ENCODE data around the gene EHBP1.

Gene EHBP1

DNA sequence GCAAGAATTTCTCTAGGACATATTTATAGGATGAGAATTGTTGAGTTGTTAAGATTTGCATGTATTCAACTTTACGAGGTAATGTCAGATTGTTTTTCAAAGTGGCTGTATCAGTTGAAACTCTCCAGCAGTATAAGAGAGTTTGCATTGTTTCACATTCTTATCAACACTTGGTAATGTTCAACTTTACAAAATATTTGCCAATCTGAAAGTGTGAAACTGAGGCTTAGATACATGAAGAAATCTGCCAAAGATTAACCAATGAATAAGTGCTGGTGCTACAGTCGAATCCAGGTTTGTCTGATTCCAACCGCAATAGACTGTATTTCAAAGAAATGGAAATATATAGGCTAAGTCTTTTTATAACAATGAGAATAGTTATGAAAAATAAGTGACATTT is 117.0 kb downstream of the EHBP1 start:
- no peak for DNase-seq (ENCODE audit: low spot score)

DNA sequence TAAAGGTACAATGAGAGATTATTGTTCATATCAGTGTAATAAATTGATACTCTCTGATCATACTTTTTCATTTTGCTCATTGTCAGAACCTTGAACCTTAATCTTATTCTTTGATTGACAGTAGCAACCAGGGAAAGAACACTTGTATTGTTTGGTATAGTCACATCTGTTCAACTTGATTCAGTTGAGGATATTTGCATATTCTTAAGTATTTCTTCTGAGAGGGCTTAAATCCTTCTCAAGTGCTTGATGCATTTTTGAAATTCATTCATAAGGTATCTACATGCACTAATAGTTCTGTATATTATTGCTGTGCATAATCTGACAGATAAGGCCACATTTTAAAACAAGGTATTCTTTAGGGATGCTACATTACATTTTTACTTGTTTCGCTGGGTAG is 118.9 kb downstream of the EHBP1 start:
- no peak for DNase-seq (ENCODE audit: low spot score)

GRCh38 chr2:62826141-62826540 is 120.6 kb downstream of the EHBP1 start:
- no peak for DNase-seq (ENCODE audit: low spot score)

DNA sequence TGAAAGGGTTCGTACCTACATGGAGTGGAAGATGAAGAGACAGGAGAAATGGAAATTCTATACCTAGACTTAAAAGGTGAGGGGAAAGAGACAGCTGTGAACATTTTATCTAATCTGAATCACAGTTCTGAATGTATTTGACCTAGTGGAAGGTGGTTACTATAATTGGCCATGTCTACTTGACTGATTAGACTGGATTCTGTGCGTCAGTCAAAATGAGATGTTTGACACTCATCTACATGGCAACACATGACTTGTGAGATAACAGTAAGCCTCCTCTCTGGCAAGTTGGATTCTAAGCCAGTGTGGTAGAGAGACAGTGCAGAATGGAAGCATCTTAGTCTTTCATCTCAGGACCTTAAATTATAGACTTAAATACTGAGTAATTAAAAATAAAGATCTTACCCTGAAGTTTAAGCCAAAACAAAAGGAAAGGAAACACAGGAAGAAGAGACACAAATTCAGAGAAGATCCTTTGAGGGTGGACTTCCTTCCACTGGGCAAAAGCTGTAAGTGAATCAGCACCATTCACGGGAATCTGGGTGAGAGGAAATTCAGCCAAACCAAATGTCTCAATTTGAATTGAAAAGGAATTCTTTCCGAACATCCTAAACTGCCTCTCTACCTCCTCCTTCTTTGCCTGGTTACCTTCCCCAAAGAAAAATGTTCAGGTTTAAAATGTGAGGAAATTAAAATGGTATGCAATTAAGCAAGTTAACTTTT is 121.6 kb downstream of the EHBP1 start:
- DNase-seq (ENCODE audit: low spot score), result no peak

DNA sequence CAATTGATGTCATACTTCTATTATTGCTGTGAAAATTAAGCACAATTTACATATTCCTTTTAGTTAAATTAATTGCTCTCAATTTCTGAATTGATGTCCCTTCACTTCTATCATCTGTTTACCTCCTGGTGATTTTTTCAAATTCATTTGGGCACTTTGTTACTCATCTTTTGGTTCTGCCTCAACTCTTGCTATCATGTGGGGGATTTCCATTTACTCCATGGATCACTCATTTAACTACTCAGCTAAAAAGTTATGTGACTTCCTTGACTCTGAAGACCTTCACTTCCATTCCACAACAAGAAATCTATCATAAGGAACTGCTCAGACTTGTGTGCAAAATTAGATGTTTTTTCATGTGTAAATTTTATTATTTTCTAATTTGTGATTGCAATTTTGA is 126.2 kb downstream of the EHBP1 start:
- no peak for DNase-seq (ENCODE audit: low spot score)

DNA sequence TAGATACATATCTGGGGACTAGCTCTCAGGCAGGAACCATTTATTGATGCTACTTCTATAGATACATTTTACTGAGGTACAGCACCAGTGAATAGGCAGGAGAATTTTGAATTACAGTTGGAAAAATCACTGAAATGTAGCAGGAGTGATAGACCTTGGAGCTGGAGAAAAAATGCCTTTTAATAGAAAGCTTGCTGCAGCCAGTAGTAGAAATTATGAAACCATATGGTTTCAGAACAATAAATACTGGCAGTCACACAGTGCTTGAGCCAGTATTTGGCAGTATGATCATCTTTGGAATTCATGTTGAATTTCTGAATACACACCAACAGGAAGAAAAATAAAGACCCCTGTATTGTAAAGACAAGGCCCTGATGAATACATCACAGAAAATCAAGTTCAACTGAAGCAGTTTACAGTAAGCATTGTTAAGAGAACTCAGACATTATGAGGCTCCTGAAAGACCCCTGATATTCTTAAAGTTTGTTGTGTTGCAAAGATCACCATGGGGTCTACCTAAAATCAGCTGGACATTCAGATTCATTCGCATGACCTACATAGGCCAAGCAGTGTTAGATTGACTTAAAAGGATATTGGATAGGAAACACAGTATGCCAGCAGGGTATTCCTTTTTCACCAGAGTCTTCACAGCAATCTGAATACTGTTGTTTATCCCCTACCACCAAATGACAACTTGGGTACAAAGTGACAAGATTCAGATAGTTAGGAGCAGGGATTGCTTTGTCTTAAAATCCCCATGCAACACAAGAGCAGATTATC is 139.0 kb downstream of the EHBP1 start:
- no peak for DNase-seq (ENCODE audit: low spot score)

GRCh38 chr2:62845256-62845655 is 139.7 kb downstream of the EHBP1 start:
- no peak for DNase-seq (ENCODE audit: low spot score)

DNA sequence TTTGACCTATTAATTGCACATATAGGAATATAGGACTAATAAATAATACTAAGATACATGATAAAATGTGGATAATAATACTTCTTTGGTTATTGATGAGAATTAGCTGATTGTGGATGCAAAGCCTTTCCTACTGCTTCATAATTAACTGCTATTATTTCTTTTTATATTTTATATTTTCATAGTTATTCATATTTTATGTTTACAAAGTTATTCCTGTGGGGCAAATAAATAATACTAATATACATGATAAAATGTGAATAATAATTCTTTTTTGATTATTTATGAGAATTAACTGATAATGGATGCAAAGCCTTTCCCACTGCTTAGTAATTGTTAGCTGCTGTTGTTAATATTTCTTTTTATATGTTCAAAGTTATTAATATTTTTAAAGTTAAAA is 146.7 kb downstream of the EHBP1 start:
- no peak for DNase-seq (ENCODE audit: low spot score)

GRCh38 chr2:62854600-62855514 is 149.3 kb downstream of the EHBP1 start:
- DNase-seq (ENCODE audit: low spot score), result no peak

DNA sequence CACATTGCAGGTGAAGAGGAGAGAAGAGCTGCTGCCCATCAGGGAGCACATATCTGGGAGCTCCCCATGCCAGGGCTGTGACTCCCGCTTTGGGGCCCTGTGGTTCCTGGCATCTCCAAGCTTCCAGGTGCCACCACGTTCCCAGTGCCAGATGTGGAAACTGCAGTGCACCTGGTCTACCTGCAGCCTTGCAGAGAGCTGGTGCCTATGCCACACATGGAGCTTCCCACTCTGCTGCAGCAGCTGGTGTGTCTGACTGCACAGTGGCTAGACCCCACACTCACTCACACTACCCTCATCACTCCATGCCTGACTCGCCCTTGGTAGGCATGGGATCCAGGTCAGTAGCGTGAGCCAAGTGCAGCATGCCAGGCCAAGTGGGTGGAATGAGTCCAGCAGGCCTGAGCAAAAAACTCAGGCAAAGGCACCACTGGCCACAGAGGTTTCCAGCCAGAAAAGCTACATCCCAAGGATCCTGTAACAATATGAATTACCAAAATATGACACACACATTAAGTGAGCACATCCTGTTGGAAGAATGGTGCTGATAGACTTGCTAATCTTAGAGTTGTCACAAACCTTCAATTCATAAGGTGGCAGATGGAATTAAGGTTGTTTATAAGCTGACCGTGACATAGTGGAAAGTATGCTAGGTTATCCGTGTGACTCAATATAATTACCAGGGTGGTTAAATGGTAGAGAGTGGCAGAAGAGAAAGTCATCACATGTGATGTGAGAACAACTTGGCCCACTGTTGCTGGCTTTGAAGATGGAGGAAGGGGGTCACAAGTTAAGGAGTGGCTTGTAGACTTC is 150.9 kb downstream of the EHBP1 start:
- DNase-seq (ENCODE audit: low spot score), result no peak

DNA sequence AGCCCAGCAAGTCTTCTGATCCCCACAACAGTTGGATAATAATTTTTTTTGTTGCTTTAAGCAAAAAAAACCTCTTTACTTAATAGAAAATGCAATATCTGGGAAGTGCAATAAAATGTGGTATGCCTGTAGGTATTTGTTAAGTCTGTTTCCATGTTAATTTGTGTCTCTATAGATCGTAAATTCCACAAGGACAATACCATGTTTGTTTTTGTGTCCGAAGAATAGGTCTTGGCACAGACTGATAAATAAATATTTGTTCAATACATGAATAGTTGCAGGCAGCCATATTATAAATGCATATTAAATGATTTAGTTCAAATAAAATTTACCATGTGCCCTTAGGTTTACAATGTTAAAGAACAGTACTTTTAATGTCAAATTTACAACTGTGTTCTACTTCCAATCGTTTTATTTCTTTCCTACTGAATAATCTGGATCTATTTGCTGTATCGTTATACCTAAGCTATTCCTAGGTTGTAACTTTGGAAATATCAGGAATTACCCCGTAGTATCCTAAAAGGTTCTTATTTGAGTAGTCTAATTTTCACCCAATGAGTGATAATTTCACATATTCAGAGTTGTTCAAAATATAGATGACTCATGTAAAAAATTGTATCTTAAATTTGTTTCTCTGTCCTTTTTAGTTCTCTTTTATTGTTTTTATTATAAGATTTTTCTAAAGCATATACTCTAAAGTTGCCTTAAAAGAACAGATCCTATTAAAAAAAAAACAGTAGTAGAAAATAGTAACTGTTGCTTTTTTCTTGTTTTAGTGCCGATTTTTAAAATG is 151.8 kb downstream of the EHBP1 start:
- no peak for DNase-seq (ENCODE audit: low spot score)

DNA sequence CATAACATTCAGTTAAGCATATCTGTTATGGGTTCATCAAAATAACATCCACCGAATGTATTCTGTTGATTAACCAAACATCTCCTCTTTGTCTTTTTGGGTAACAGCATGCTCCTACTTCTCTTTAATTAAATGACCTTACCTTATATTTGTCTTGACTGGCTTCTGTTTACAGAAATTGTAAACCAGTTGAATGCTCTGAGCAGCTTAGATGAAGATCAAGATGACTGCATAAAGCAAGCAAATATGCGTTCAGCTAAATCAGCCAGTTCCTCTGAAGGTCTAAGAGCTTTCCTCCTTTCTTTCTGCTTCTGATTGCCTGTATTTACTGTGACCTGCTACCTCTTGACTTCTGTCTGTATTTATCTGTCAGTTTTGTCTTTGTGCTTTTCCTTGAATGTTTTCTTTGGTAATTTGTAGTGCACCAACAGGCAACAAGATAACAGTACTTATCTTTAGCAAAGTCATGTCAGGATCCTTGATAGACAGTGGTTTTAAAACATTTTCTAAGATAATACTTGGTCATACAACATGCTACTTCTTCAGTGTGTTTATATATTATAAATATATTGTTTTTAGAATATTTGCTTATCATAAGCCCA is 152.8 kb downstream of the EHBP1 start:
- no peak for DNase-seq (ENCODE audit: low spot score)

- no peak for DNase-seq (ENCODE audit: low spot score)
Observed at GRCh38 chr2:62868947-62869346, 163.4 kb downstream of the EHBP1 start.

GRCh38 chr2:62870966-62871365 is 165.5 kb downstream of the EHBP1 start:
- DNase-seq (ENCODE audit: low spot score), result no peak

GRCh38 chr2:62871506-62871905 is 166.0 kb downstream of the EHBP1 start:
- no peak for DNase-seq (ENCODE audit: low spot score)

DNA sequence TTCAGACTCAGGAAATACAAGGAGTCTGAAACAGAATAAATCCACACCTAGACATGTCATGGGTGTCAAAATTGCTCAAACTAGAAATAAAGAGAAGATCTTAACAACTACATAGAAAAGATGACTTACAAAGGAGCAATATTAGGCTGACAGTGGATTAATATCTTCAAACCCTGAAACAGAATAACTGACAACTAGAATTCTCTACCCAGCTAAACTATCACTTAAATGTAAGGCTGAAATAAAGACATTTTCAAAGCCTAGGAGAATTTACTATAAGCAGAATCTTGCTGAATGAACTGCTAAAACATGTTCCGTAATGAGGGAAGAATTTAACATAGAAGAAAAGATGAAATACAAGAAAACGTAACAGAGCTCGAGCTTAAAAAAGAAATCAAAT is 168.1 kb downstream of the EHBP1 start:
- no peak for DNase-seq (ENCODE audit: low spot score)

DNA sequence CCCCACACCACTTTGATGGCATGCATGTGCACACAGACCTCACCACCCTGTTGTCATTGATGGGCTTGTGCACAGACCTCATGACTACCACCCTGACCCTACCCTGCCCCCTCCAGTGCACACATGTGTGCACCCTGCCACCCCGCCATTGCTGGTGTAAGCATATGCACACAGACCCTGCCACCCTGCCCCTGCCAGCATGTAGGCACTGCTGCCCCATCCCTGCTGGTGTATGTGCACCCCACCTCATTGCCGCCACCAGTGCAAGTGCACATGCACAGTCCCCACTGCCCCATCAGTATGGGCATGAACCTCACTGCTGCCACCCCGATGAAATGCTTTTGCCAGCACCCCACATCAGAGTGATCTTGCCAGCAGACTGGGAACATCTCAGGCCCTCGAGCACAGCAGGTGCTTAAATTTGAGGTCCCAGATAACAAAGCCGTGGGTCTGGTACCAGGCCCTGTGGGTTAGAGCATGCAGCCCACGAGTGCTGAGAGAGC is 169.4 kb downstream of the EHBP1 start:
- no peak for DNase-seq (ENCODE audit: low spot score)

- DNase-seq (ENCODE audit: low spot score), result no peak
Observed at GRCh38 chr2:62881162-62881795, 175.8 kb downstream of the EHBP1 start.

GRCh38 chr2:62883629-62884028 is 178.1 kb downstream of the EHBP1 start:
- DNase-seq (ENCODE audit: low spot score), result no peak

GRCh38 chr2:62884086-62884485 is 178.6 kb downstream of the EHBP1 start:
- DNase-seq (ENCODE audit: low spot score), result no peak

All from RKO (cell line).